HepG2 (cell line): ENCODE data around the gene ZIK1. TPM values are rescaled to one million over a fixed set of nuclear protein-coding genes. Genes with fewer than 3 reads are reported as not detected.

ENCODE experiments used
- CEBPG ChIP-seq: IDR thresholded peaks from 2 replicates; pipeline ENCODE4 v1.6.1; 2016
- ELF3 ChIP-seq: IDR thresholded peaks from 2 replicates; pipeline ENCODE4 v1.6.1; 2016; ENCODE audit warnings: missing genetic modification reagents, missing compliant biosample characterization
- GATAD1 ChIP-seq: IDR thresholded peaks from 2 replicates; pipeline ENCODE4 v1.6.1; 2016; ENCODE audit warnings: missing genetic modification reagents, missing compliant biosample characterization
- HOXA5 ChIP-seq: sonication (generic); formaldehyde crosslinking; IDR thresholded peaks from 2 replicates; pipeline ENCODE4 v1.4.0; 2020; ENCODE audit warnings: missing genetic modification reagents
- KLF6 ChIP-seq: IDR thresholded peaks from 2 replicates; pipeline ENCODE4 v1.8.0; 2016; ENCODE audit warnings: missing biosample characterization, missing genetic modification reagents
- MTA3 ChIP-seq: sonication (generic); formaldehyde crosslinking; IDR thresholded peaks from 2 replicates; pipeline ENCODE4 v1.4.0; 2020; ENCODE audit warnings: missing genetic modification reagents
- RFX5 ChIP-seq: IDR thresholded peaks from 2 replicates; pipeline ENCODE4 v1.6.1; 2011; ENCODE audit warnings: low read depth, low read length, improper control_type of control experiment
- SATB2 ChIP-seq: sonication (generic); formaldehyde crosslinking; IDR thresholded peaks from 2 replicates; pipeline ENCODE4 v1.5.0; 2020; ENCODE audit warnings: missing genetic modification reagents
- TAF1 ChIP-seq: sonication (generic); formaldehyde crosslinking; IDR thresholded peaks from 2 replicates; pipeline ENCODE4 v1.4.0; 2020; ENCODE audit warnings: missing genetic modification reagents
- ZNF234 ChIP-seq: sonication (generic); formaldehyde crosslinking; conservative IDR thresholded peaks from 2 replicates; pipeline ENCODE4 v1.5.1; 2020; ENCODE audit warnings: mild to moderate bottlenecking, missing genetic modification reagents
- ZNF883 ChIP-seq: sonication (generic); formaldehyde crosslinking; IDR thresholded peaks from 2 replicates; pipeline ENCODE4 v1.5.1; 2020; ENCODE audit warnings: mild to moderate bottlenecking, missing genetic modification reagents; ENCODE audit errors: not compliant biosample characterization
- polyA plus RNA-seq, 8 experiments: library from polyadenylated mRNA; depleted of rRNA in 3 of 8; stranded (reverse) in 7 of 8; unstranded in 1 of 8; fragments of >200 nt; fragmentation: Illumina TruSeq in 4 of 8; extraction: Trizol in 4 of 8; gene quantifications; 2 replicates each; pipeline versions ENCODE4 v1.2.1 to v1.2.3, GENCODE V29; 2011 to 2016; ENCODE audit warnings: low read depth in 4 of 8, missing spikeins in 1 of 8, mixed read lengths in 1 of 8; ENCODE audit not compliant: insufficient read depth in 1 of 8
- total RNA-seq, 5 experiments: library from RNA; depleted of rRNA; stranded (reverse); fragments of >200 nt; fragmentation: Illumina TruSeq; extraction: Trizol; gene quantifications; 2 replicates each; pipeline ENCODE4 v1.2.3, GENCODE V29; 2016; ENCODE audit warnings: low read depth in 1 of 5
- TF ChIP-seq, protein P1 (sequence below): IDR thresholded peaks from 2 replicates; pipeline ENCODE4 v1.6.1; 2012; ENCODE audit warnings: low read depth, low read length, improper control_type of control experiment
- TF ChIP-seq, protein P2 (sequence below): sonication (generic); formaldehyde crosslinking; IDR thresholded peaks from 2 replicates; pipeline ENCODE4 v1.4.0; 2020; ENCODE audit warnings: missing genetic modification reagents, mild to moderate bottlenecking, borderline replicate concordance

The ZIK1 gene
- total and polyA plus RNA-seq, 2 of the 13 experiments (the other 11 are each of a cell fraction or from before 2014, with no cell fraction given), result 2.1 to 7.2 TPM

- TF ChIP-seq HOXA5 (CRISPR knock-in tag) (no peak), ZNF234 (CRISPR knock-in tag) (no peak), SATB2 (no peak), ZNF883 (CRISPR knock-in tag) (no peak), RFX5 (no peak), GATAD1 (CRISPR knock-in tag) (no peak), KLF6 (CRISPR knock-in tag) (no peak), CEBPG (CRISPR knock-in tag) (no peak), MTA3 (CRISPR knock-in tag) (no peak), TAF1 (CRISPR knock-in tag) (no peak), ELF3 (CRISPR knock-in tag) (no peak)
- TF ChIP-seq, protein P1, sequence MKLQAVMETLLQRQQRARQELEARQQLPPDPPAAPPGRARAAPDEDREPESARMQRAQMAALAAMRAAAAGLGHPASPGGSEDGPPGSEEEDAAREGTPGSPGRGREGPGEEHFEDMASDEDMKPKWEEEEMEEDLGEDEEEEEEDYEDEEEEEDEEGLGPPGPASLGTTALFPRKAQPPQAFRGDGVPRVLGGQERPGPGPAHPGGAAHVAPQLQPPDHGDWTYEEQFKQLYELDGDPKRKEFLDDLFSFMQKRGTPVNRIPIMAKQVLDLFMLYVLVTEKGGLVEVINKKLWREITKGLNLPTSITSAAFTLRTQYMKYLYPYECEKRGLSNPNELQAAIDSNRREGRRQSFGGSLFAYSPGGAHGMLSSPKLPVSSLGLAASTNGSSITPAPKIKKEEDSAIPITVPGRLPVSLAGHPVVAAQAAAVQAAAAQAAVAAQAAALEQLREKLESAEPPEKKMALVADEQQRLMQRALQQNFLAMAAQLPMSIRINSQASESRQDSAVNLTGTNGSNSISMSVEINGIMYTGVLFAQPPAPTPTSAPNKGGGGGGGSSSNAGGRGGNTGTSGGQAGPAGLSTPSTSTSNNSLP, result no peak
- TF ChIP-seq, protein P2, sequence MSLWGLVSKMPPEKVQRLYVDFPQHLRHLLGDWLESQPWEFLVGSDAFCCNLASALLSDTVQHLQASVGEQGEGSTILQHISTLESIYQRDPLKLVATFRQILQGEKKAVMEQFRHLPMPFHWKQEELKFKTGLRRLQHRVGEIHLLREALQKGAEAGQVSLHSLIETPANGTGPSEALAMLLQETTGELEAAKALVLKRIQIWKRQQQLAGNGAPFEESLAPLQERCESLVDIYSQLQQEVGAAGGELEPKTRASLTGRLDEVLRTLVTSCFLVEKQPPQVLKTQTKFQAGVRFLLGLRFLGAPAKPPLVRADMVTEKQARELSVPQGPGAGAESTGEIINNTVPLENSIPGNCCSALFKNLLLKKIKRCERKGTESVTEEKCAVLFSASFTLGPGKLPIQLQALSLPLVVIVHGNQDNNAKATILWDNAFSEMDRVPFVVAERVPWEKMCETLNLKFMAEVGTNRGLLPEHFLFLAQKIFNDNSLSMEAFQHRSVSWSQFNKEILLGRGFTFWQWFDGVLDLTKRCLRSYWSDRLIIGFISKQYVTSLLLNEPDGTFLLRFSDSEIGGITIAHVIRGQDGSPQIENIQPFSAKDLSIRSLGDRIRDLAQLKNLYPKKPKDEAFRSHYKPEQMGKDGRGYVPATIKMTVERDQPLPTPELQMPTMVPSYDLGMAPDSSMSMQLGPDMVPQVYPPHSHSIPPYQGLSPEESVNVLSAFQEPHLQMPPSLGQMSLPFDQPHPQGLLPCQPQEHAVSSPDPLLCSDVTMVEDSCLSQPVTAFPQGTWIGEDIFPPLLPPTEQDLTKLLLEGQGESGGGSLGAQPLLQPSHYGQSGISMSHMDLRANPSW (CRISPR knock-in tag), result no peak
Observed at GRCh38 chr19:57637379-57637778, 53.4 kb downstream of the ZIK1 start (continued).
